Measurements from ENCODE around the gene EMILIN2.

The EMILIN2 gene

DNA sequence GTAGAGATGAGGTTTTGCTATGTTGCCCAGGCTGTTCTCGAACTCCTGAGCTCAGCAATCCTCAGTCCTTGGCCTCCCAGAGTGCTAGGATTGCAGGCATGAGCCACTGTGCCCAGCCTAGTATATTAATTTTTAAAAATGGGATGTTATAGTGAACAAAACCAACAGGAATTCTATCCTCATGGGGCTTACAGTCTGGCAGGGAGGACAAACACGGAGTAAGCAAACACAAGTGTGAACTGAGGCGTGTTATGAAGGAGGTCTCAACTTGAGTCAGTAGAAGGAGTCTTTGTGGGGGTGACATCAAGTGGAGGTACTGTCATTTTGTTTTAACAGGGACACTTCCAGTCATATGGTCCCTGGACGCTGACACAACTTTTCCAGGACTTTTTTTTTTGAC lies 33.1 kb downstream of the EMILIN2 start:
- DNase-seq: no peak

DNA sequence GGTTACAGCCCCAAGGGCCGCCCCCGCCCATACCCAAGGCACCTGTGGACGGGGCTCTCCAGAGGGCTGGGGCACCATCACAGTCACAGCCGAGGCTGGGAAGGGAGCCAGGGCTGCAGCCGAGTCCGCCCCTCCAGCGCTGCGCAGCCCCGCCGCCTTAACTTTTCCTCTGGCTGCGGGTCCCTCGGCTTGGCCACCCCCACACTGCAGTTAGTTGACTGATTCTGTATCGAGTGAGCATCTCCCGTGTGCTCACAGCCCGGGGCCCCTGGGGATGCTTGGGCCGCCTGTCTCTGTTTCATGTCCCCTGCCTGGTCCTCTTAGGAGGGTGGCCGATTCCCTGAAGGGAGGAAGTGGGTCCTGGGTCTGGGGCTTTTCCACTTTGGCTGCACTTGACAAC lies 33.7 kb downstream of the EMILIN2 start:
- DNase-seq: no peak

DNA sequence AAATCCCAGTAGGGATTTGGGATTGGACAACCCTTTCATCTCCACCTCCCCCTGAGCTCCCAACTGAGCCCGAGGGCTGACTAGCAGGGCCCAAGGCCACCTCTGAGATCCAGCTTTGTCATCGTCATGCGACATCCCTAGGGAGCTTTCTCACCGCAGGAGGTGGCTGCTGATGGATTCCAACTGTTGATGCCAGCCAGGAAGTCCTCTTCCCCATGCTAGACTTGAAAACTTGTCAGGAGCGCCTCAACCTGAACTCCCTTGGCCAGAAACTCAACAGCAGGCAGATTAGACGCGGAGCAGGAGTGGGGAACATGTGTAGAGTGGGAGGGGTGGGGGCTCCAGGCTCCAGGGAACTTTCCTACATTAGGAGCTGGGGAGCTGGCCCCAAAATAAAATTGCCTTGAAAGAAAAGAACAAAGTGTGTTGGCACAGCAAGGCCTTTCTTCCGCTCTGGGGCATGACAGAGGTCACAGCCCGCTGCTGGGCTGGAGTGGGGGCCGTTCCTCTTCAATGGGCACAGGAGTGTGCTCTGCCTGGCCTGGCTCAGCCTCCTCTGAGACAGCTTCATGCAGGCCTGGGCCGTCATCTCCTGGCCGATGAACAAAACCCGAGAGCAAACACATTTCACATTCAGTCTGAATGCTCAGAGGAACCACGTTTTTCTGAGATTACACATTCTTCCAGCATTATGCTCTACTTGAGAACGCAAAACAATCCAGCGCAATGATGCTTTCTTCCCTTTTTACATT lies 34.5 kb downstream of the EMILIN2 start:
- DNase-seq: no peak

DNA sequence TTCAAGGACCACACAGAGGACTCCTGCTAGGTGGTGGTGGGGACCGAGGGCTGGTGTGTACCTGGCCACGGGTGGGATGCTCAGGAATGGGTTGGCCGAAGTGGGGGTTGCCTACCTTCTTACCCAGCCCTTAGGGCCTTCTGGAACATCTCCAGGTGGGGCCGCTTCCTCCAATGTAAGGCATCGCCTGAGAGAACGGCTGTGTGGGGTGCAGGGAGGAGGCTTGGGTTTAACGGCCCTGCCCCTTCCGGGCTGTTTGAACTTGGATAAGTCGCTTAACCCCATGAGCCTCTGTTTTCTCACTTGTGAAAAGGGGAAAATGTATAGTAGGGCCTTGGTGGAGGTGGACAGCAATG lies 35.0 kb downstream of the EMILIN2 start:
- no peak for DNase-seq

DNA sequence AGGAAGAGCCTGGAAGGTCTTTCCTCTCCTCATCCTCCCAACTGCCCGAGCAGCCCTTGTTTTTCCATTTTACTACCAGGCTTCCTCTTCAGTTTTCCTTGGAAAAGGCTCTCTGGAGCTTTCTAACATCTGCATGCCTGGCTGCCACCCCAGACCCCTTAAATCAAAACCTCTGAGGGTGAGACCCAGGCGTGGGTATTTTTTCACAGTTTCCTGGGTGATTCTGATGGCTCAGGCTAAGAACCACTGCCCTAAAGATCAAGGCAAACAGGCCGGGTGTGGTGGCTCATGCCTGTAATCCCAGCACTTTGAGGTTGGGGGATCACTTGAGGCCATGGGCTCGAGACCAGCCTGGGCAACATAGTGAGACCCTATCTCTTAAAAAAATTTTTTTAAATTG lies 35.4 kb downstream of the EMILIN2 start:
- no peak for DNase-seq

DNA sequence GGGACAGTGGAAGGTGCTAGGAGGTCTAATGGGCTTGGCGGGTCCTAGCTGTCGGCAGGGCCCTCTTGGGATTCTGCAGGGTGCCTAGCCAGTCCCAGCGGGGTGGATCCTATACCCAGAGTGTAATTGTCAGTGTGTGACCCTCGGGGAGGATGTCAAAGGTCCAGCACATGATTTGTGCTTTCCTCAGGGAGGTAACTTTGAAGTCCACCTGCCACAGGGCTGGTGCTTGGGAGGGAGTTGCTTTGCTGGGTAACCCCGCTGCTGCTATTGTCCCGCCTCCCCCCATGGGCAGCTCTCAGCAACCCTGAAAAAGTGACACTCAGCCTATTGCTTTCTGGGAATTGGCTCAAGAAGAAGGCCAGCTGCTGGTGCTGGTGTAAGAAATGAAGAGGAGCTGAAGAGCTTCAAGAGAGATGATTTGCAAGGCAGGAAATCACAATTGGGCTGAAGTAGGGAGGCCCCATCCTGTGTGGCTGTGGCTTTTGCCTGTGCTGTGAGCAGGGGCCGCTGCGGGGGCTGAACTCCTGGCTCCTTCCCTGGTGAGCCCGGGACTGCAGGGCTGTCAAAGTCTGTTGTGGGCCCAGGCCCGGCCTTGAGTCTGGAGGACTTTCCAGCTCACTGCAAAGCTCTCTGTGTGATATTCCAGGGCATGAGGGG lies 36.4 kb downstream of the EMILIN2 start:
- no peak for DNase-seq

DNA sequence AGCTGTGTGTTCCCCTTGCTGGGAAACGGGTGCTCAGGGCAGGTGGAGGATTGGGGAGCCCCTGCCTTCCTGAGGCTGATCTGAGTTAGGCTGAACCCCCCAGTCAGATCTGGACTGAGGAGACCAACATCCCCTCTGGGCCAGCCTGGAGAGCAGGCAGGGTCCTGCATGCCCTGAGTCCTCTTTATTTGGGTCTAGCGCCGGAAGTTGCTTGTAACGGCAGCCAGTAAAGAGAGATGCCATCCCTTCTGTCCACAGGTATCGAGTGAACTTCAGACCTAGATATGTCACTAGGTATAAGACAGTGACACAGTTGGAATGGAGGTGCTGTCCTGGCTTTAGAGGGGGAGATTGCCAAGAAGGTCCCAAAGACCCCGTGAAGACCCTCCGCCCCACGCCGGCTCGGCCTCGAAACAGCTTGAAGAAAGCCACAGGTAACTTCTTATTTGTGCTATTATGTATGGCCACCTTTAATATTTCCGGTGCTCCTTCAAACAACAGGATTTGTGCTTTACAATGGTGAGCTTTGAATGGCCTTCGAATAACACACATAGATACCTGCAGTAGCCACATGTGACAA lies 38.0 kb downstream of the EMILIN2 start:
- no peak for DNase-seq

DNA sequence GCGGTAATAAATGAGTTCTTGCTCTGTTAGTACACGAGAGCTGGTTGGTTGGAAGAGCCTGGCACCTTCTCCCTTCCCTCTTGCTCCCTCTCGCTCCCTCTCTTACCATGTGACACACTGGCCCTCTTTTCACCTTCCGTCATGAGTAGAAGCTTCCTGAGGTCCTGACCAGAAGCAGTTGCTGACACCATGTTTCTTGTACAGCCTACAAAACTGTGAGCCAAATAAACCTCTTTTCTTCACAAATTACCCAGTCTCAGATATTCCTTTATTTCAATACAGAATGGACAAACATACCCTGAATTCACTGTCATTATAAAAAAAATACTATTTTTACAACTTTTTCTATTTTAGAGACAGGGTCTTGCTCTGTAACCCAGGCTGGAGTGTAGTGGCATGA lies 40.7 kb downstream of the EMILIN2 start:
- no peak for DNase-seq

DNA sequence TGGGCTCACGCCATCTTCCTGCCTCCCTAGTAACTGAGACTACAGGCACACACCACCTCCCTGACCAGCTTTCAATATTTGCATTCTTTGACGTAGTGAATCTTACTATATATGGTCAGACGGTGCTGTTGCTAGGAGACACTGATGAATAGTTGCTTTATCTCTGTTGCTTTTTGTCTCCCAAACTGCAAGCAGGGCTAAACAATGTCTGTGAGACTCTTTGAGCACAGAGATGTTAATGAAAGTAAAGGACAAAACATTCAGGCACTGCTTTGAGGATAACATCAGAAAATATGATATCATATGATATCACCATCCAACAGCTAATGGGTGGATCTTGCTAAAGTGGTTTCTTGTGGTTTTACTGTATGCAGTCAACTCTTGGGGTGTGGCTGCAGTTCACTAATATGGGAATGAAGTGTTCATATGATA lies 43.0 kb downstream of the EMILIN2 start:
- no peak for DNase-seq

DNA sequence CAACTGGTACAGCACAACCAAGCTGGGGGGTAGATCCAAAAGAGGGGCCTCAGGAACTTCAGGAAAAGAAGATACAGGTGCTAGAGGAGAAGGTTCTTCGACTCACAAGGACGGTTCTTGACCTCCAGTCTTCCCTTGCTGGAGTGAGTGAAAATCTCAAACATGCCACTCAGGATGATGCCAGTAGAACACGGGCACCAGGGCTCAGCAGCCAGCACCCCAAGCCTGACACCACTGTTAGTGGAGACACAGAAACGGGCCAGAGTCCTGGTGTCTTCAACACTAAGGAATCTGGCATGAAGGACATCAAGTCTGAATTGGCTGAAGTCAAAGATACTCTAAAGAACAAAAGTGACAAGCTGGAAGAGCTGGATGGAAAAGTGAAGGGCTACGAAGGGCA lies 43.8 kb downstream of the EMILIN2 start:
- DNase-seq: no peak

DNA sequence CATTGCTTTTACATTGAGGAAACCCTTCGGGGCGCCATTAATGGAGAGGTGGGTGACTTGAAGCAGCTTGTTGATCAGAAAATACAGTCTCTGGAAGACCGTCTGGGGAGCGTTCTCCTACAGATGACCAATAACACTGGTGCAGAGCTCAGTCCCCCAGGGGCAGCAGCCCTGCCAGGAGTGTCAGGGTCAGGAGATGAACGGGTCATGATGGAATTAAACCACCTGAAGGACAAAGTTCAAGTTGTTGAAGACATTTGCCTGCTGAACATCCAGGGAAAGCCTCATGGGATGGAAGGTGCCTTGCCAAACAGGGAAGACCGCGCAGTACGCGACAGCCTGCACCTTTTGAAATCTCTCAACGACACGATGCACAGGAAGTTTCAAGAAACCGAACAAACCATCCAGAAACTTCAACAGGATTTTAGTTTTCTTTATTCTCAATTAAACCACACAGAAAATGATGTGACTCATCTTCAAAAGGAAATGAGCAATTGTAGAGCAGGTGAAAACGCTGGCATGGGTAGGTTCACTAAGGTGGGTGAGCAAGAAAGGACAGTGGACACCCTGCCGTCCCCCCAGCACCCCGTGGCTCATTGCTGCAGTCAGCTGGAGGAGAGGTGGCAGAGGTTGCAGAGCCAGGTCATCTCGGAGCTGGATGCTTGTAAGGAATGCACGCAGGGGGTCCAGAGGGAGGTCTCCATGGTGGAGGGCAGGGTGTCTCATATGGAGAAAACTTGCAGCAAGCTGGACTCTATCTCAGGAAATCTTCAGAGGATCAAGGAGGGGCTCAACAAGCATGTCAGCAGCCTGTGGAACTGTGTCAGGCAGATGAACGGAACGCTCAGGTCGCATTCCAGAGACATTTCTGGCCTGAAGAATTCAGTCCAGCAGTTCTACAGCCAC lies 45.0 kb downstream of the EMILIN2 start:
- no peak for DNase-seq

DNA sequence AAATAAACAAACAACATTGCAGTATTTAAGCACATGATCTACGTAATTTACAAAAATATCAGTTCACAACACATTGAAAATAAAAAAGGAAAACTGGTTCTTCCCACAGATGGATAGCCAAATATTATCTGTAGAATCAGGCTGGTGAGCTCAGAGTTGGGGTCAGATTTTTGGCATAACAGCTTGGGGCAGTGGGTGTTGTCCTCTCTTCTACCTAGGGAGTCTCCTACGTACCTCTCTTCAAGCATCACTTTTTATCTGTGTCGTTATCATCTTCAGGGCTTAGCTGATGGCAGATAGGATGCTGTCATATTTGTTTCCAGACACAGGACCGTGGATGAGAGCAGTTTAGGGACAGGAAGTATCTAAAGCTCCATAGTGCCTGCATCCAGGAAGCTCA lies 46.2 kb downstream of the EMILIN2 start:
- no peak for DNase-seq

DNA sequence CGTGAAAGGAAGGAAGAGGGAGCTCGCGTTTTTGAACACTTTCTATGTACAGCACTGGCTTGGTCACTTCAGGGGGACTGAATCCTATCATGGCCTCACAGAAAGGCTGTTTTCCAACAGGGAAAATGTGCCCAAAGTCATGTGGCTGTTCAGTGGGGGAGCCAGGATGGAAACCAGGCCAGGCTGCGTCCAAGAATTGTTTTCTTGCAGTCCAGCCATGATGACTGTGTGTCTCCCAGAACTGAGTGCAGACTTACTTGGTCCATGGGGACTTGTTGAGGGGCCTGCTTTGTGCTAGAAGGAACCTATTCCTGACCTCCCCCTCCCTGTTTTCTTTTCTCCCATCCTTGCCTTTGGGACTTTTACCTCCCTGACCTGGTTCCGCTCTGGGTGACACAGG lies 46.9 kb downstream of the EMILIN2 start:
- no peak for DNase-seq

DNA sequence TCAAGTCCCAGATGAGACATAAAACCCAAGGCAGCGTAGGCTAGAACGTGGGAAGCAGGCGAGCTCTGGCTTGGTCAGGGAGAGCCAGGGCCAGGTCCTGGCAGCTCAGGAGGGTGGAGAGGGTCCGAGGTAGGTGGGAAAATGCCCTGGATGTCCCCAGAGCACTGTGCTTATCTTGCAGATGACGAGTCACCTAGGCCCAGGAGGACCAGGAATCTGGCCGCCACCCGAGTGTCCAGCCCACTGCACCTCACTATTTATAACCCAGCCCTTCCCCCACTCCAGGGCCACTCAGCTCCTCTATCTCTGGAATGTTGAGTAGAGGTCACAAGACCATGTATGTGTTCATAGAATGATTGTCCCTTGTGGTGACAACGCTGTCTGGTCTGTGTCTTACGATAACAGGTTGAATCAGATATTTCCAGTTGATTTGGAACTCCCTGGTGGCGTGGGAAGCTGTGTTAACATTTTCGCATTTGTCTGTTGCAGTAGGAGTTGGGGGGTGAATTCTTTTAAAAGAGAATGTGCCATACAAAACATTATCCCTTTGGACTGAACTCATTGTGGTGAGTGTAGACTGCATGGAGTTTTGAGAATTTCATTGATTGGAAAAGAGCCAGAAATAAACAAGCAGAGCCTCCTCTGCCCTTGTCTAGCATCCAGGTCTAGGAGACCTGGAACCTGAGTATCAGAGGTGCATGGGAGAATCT lies 47.5 kb downstream of the EMILIN2 start:
- DNase-seq: no peak

DNA sequence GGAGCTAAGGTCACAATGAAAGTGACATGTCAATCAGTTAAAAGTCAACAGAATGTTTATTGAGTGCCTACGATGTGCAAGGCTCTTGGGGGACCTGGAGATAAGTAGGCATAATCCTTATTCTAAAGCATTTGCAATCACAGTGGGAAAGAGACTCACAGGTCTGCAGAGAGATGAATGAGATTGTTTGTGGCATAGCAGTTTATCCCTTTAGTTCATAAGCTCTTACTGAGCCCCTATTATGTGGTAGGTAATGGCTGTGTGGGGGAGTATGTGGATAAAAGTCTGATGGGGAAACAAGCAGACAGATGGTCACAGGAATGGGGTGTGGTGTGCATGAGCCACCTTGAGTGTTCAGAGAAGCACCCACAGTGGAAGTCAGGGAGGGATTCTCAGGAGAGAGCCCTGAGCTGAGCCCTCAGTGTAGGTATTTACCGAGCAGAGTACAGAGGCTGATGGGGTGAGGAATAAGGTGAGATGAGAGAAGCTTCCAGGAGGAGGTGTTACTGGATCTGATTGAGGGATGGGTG lies 48.1 kb downstream of the EMILIN2 start:
- no peak for DNase-seq

DNA sequence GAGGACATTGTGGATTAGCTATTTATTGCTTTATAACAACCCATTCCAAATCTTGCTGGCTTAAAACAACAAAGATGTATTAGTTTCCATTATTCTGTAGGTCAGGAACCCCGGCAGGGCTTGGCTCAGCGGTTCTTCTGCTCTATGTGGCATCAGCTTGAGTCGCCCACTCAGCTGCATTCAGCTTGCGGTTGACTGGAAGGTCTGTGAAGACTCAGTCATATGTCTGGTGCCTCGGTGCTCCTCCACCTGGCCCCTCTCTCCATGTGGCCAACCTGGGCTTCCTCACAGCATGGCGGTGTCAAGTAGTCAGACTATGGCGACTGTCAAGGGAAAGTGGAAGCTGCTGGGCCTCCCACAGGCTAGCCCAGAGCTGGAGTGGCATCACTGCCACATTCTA lies 48.6 kb downstream of the EMILIN2 start:
- DNase-seq: no peak

DNA sequence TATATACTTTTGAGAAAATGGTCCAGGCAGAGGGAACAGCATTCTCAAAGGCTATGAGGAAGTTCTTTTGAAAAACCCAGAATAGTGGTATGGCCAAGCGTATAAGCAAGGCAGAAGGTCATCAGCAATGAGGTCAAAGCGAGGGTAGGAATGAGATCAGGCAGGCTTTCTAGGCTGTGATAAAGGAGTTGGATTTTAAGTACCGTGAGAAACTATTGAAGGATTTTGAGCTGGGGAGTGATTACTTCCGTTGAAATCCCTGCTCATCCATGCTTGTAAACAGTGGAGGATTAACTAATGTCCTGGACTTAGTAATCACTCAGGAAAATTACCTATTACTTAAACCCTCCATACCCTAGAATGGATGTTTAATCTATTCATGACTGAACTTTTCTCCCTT lies 50.2 kb downstream of the EMILIN2 start:
- no peak for DNase-seq

DNA sequence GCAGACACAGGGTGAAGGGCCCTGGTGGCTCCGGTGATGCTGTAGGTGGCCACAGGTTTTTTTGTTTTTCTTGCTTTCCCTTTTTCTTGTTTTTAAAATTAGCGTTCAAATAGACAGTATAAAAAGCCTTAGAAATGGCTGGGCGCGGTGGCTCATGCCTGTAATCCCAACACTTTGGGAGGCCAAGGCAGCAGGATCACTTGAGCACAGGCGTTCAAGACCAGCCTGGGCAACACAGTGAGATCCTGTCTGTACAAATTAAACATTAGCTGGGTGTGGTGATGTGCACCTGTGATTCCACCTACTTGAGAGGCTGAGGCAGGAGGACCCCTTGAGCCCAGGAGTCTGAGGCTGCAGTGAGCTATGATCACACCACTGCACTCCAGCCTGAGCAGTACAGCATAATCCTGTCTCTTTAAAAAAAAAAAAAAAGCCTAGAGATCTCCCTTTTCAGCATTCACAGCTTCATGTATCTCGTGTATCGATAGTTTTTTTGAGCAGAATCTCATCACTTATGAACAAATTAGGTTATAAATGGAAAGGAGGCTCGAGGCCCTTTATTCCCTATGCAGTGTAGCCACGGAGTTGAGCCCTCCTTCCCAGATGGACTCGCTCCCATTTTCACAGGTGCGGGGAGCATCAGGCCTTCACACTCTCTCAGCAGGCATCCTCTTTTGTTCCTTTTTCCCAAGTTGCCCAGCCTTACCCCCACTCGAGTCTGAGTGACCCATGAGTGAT lies 50.8 kb downstream of the EMILIN2 start:
- DNase-seq: no peak

DNA sequence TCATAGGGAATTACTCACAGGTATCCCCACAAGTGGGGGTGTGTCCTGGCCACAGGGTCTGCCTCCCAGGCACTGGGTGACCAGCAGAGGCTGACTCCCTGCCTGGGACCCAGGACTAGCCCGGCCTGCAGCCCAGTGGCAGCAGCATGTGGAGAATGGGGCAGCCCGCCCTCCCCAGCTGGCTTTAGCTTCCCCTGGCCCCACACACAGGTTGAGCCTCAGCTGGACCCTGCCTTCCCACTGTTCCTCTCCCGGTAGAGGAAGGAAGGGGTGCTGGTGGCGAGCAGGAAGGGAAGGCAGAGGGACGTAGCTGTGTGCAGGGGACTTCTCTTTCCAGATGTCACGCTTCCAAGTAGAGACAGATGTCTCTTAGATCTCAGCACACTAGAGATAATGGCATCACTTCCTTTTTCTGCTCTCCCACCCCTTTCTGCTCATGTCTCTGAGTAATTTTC lies 51.4 kb downstream of the EMILIN2 start:
- no peak for DNase-seq

DNA sequence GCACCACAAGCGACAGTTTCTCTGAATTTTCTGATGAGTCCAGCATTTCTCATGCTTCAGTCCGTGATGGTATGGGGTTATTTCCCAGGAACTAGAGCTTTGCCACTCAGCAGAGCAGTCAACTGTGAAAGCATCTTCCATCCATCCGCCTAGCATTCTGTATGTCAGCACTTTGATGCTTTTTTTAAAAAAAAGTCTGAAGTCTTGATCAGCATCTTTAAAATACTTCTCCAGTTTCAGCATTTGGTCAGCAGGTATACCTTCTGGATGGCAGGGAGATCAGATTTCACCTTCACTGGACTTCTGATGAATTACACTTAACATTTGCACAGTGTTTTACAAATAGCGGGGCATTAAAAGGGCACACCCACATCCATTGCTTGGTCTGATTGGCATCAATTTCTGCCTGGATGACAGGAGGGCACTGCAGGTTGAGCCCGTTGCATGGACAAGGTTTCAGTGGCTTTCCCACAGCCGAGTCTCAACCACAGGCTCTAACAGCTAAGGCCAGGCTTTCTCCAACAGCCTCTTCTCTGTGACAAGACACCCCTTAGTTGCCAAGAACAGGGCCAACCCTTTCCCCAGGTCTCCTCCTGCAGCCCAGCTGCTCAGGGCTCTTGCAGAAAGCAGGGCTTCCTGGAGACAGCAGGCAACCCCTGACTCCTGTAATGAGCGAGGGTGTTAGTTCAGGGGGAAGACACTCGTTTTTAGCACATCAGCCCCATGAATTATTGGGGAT lies 54.0 kb downstream of the EMILIN2 start:
- DNase-seq: no peak

DNA sequence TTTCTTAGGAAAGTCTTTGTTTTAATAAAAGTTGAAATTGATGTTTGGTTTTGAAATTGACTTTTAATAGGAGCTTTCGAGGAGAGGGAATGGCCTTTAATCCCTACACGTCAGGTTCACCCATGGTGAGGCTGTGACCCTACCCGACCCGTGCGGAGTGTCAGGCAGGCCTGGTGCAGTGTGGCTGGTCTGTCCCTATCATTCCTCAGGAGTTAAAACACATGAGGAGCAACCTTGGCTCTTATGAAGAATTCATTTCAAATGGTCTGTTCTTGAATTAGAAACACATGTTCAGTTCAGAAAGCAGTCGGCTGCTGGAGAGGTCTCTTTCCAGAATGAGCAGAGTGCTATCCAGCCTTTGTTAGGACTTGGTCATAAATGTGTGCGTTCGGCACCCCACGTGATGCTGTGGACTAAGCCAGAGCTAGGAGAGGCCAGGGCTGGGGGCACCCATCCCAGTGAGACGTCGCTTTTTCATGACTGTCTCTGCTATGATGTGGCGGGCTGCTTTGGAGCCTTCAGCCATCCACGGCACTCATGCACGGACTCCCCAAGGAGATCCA lies 54.7 kb downstream of the EMILIN2 start:
- no peak for DNase-seq
